Embryonic facial prominence (tissue), 1 donor: ENCODE results near the gene CALML5.

Source experiments
- DNase-seq: peaks from one replicate; pipeline ENCODE4 v3.0.0-alpha.2; 2016; ENCODE audit errors: extremely low spot score

Gene CALML5

GRCh38 chr10:5462841-5463293 is 36.5 kb downstream of the CALML5 start:
- DNase-seq = no peak

DNA sequence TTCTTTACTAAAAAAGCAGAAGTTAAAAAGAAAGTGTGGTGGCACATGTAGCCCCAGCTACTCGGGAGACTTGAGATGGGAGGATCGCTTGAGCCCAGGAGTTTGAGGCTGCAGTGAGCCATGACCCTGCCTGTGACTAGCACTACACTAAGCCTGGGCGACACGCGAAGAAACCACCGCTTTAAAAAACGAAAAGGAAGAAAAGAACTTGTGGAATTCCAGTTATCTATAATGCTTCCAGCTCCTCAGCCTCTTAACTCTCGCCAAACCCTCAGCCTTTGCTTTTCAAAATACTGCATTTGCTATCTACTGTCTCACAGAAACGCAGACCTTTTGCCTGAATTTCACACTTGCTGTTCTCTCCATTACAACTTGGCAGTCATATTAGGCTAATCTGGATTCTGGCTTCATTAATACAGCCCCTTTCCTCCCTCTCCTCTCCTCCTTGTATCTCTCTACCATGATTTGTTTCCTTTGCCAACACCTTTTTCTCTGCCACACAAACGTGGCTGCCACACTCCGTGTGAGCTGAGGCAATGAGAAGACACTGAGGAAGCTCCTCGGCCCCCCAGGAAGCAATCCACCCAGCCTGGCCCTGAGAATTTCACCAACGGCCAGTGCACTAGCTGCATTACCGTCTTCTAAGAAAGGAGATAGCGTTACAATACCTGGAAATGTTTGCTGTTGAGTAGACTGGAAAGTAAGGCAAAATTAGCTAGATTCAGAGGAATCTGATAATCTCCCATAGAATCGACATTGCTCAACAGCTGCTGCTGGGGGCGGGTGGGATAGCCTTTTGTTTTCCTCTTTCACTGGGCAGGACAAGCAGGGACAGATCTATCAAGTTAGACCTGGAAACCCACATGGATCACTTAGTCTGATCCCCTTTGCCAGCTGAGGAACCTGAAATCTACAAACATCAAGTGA is 37.2 kb downstream of the CALML5 start:
- no peak for DNase-seq

DNA sequence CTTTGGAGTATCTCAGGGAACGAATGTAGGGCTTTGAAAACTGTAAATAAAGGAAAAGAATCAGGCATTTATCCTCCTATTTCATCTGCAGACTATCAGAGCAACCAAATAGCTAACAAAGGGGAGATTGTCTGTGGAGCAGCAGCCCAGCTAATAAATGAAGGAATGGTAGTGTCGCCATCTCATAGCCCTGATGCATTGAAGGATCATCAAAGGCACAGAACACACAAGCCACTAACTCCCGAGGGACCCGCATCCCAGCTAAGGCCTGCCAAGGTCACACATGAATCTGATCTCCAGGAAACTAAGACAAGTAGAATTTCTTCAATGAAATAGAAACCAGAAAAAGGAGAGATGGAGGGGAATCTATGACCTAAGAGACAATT is 38.2 kb downstream of the CALML5 start:
- DNase-seq = no peak

- no peak for DNase-seq
Measured at GRCh38 chr10:5460468-5461202, 38.7 kb downstream of the CALML5 start.

GRCh38 chr10:5458949-5459747 is 40.2 kb downstream of the CALML5 start:
- no peak for DNase-seq

DNA sequence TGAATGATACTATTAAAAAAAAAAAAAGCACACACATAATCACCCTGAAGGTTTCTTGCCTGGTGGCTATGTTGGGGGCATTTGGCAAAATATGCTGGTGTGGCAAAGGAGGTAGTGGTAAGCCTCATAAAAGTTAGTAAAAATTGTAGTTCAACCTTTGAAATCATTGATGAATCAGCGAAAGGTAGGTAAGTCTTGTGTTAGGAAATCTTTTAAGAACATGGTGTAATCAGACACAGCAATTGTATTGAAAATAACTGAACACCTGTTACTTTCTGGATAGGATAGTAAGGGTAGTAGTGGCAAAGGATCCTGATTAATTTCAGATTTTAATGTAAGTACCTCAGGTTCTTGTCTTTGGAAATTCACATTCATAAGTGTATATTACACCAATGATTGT is 40.9 kb downstream of the CALML5 start:
- no peak for DNase-seq

- DNase-seq = no peak
Measured at GRCh38 chr10:5457741-5458140, 41.6 kb downstream of the CALML5 start.

DNA sequence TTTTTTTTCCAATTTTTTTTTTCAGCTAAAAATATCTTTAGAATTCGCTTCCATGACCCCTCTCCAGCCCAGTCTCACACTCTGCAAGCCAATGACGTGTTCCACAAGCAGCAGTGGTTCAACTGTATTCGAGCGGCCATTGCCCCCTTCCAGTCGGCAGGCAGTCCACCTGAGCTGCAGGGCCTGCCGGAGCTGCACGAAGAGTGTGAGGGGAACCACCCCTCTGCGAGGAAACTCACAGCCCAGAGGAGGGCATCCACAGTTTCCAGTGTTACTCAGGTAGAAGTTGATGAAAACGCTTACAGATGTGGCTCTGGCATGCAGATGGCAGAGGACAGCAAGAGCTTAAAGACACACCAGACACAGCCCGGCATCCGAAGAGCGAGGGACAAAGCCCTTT is 42.8 kb downstream of the CALML5 start:
- no peak for DNase-seq

GRCh38 chr10:5453749-5454489 is 45.5 kb downstream of the CALML5 start:
- no peak for DNase-seq

DNA sequence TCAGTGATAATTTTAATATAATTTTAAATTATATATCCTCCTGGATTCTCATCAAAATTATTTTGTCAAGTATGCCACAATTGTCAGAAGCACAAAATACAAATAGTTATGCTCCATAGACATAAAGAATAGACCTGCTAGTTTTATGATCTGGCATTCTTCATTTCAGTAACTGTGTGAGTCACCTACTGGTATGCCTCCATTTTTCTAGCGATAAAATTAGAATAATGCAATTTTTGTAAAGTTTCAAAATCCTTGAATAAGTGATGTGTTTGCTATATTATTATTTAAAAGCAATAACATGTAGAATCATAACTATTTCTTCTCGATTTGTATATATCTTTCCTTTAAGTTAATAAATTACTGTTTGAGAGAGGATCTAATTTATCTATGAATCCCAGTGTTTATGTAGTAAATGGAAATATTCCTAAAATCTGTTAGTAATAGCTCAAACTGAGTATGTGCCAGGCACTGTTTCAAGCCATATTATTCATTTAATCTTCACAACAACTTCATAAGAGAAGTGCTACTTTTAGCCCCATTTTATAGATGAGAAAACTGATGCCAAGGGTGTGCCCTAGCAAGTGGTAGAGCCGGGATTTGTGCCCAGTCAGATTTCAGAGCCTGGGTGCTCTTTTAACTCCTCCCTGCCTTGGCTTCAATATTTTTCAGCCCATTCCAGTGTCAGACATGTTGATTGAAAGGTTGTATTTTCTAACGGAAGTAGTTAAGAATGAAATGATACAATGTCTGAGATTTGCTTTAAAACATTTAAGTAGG is 48.6 kb downstream of the CALML5 start:
- no peak for DNase-seq

GRCh38 chr10:5449823-5450222 is 49.5 kb downstream of the CALML5 start:
- DNase-seq = peak; percentile 72

DNA sequence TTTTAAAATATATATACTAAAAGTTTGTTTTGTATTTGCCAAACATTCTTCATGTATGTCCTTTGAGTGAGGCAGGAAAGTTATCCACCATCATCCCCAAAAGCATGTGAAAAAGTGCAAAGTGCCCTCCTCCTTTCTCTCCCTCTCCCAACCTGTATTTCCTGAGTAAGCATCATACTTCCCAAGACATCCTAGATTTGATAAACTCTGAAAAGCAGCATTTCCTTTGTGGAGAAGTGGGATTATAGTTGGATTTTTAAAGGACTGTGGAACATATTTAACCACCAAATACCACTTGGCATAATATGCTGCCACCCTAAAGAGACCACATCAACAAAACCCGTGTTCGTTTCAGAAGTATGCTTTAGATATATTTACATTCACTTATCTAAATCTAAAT is 50.1 kb downstream of the CALML5 start:
- DNase-seq = no peak
